Ovary (tissue), 3 donors: Measurements from ENCODE around the gene PGF.

Experiments
- EP300 ChIP-seq: sonication (generic); formaldehyde crosslinking; IDR thresholded peaks from one replicate; pipeline ENCODE4 v1.6.1; 2017; ENCODE audit warnings: antibody characterized with exemption
- POLR2A ChIP-seq: fragments of 450-650 bp; IDR thresholded peaks from one replicate; pipeline ENCODE4 v1.6.1; 2017; ENCODE audit warnings: antibody characterized with exemption, mild to moderate bottlenecking, moderate library complexity
- TF ChIP-seq, protein P1 (sequence below), 3 donors: fragments of 450-650 bp in 2 of 3; fragments of 200-600 bp in 1 of 3; IDR thresholded peaks; one replicate each; pipeline versions ENCODE4 v1.5.1 to v1.8.0; 2016 to 2022; ENCODE audit warnings: antibody characterized with exemption in 3 of 3, mild to moderate bottlenecking in 1 of 3
- donor health status: DM: no; HTN: no; CAD: no.

DNA sequence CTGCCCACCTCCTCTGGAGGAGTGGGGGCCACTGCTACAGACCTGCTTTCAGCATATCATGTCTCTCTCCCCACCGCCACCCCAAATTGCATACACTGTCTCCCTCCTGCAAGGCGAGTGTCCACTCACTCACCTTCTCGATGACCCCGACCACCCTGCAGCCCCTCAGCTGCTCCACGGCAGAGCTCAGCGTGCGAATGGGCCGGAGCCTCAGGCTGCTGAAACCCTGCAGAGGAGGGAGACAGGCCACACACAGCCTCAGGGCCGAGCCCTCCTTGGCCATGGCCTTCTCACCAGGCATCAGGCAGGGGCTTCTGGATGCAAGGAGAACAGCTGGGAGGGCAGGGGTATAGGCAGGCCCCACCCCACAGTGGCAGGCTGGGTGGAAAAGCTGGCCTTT lies 37.0 kb downstream of the PGF start:
- TF ChIP-seq, protein P1, sequence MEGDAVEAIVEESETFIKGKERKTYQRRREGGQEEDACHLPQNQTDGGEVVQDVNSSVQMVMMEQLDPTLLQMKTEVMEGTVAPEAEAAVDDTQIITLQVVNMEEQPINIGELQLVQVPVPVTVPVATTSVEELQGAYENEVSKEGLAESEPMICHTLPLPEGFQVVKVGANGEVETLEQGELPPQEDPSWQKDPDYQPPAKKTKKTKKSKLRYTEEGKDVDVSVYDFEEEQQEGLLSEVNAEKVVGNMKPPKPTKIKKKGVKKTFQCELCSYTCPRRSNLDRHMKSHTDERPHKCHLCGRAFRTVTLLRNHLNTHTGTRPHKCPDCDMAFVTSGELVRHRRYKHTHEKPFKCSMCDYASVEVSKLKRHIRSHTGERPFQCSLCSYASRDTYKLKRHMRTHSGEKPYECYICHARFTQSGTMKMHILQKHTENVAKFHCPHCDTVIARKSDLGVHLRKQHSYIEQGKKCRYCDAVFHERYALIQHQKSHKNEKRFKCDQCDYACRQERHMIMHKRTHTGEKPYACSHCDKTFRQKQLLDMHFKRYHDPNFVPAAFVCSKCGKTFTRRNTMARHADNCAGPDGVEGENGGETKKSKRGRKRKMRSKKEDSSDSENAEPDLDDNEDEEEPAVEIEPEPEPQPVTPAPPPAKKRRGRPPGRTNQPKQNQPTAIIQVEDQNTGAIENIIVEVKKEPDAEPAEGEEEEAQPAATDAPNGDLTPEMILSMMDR (IDR thresholded peaks at IDR 0.05): no peak
- no peak for TF ChIP-seq EP300
- TF ChIP-seq POLR2A: no peak
